ENCODE data around the gene RTN4RL1. TPM values are rescaled to one million over a fixed set of nuclear protein-coding genes. Genes with fewer than 3 reads are reported as not detected.

RTN4RL1 gene
- total RNA-seq, 1 donor from 2014 or later = not detected

GRCh38 chr17:2041561-2042389, 16.6 kb upstream of the RTN4RL1 start, which contains the start of gene OVCA2:
Gene OVCA2, plus strand, starts transcription at chr17:2042022. Its CDS starts 26 bp downstream, at chr17:2042048.
- CTCF ChIA-PET = interaction anchor here (1.1 to 1.4 kb wide), 2 partner anchors 203 to 325 kb away, joined by 4 to 7 read pairs; no protein-coding TSS in a partner anchor
- H3K4me1 Mint-ChIP-seq = peaks cover 24% of the 10 kb centered on the region

GRCh38 chr17:2040942-2041560, 15.9 kb upstream of the RTN4RL1 start:
- H3K27ac Mint-ChIP-seq = peak overlapping the region; percentile 87
- POLR2A ChIA-PET = interaction anchor here (1.2 to 1.5 kb wide), 2 partner anchors 8 to 16 kb away, joined by 3 read pairs; partner anchors contain the start of gene RTN4RL1
- H3K4me3 Mint-ChIP-seq = peak overlapping the region; percentile 90
- intact Hi-C loops (cut with micrococcal nuclease) = loop anchor here (1.0 to 5.0 kb wide), 5 partner anchors 11 to 374 kb away; partner anchors contain the start of genes DPH1 and RTN4RL1
- no peak for ATAC-seq (ENCODE audit: low read depth)
- peaks cover 24% of the 10 kb centered on the region for H3K4me1 Mint-ChIP-seq
- no peak for DNase-seq
- TF ChIP-seq CTCF (IDR thresholded peaks at IDR 0.05) = no peak
- H3K9me3 Mint-ChIP-seq = no peaks in the 10 kb centered on the region
- CTCF ChIA-PET = interaction anchor here (1.1 to 1.4 kb wide), 3 partner anchors 9 to 324 kb away, joined by 4 to 7 read pairs (median 5); no protein-coding TSS in a partner anchor
- peaks cover 51% of the 10 kb centered on the region for H3K36me3 Mint-ChIP-seq (ENCODE audit: low read depth)
- no peaks in the 10 kb centered on the region for H3K27me3 Mint-ChIP-seq

More at GRCh38 chr17:2041561-2042389, 16.6 kb upstream of the RTN4RL1 start, which contains the start of gene OVCA2:
- H3K4me3 Mint-ChIP-seq = peak within 1 kb of the TSS; percentile 90
- peaks cover 44% of the 10 kb centered on the region for H3K36me3 Mint-ChIP-seq (ENCODE audit: low read depth)
- H3K9me3 Mint-ChIP-seq = no peaks in the 10 kb centered on the region
- DNase-seq (peak; percentile 97), ATAC-seq (ENCODE audit: low read depth) (peak; percentile 90)
- POLR2A ChIA-PET = interaction anchor here (1.2 to 1.5 kb wide), 2 partner anchors 9 to 17 kb away, joined by 3 read pairs; partner anchors contain the start of gene RTN4RL1
- TF ChIP-seq CTCF (IDR thresholded peaks at IDR 0.05) = no peak
- H3K27me3 Mint-ChIP-seq = no peaks in the 10 kb centered on the region
- H3K27ac Mint-ChIP-seq = peak within 1 kb of the TSS; percentile 87
- intact Hi-C loops (cut with micrococcal nuclease) = loop anchor here (1.0 to 5.0 kb wide), 6 partner anchors 11 to 374 kb away; partner anchors contain the start of genes DPH1 and RTN4RL1

- H3K27me3 Mint-ChIP-seq = no peaks in the 10 kb centered on the region
- no peak for TF ChIP-seq CTCF (IDR thresholded peaks at IDR 0.05)
- no peak for DNase-seq
- H3K4me1 Mint-ChIP-seq = peaks cover 24% of the 10 kb centered on the region
- intact Hi-C loops (cut with micrococcal nuclease) = loop anchor here (2.0 to 5.0 kb wide), 4 partner anchors 16 to 373 kb away; partner anchors contain the start of gene RTN4RL1
- peaks cover 55% of the 10 kb centered on the region for H3K36me3 Mint-ChIP-seq (ENCODE audit: low read depth)
- no peak overlapping the region for H3K27ac Mint-ChIP-seq
- no peaks in the 10 kb centered on the region for H3K9me3 Mint-ChIP-seq
- no peak for ATAC-seq (ENCODE audit: low read depth)
- POLR2A ChIA-PET = interaction anchor here (1.2 kb wide), 1 partner anchor 15 kb away, joined by 3 read pairs; the partner anchor contains the start of gene RTN4RL1
- CTCF ChIA-PET = interaction anchor here (1.2 kb wide), 1 partner anchor 8 kb away, joined by 5 read pairs; no protein-coding TSS in a partner anchor
- H3K4me3 Mint-ChIP-seq = no peak overlapping the region
Observed at GRCh38 chr17:2040219-2040827, 15.2 kb upstream of the RTN4RL1 start.

GRCh38 chr17:2037155-2037554, 12.0 kb upstream of the RTN4RL1 start:
- Mint-ChIP-seq H3K27me3 (no peaks in the 10 kb centered on the region), H3K9me3 (no peaks in the 10 kb centered on the region), H3K4me3 (no peak overlapping the region), H3K27ac (no peak overlapping the region), H3K4me1 (peaks cover 22% of the 10 kb centered on the region), H3K36me3 (ENCODE audit: low read depth) (peaks cover 48% of the 10 kb centered on the region)
- ChIA-PET POLR2A (no interaction called here), CTCF (no interaction called here)
- DNase-seq (no peak), ATAC-seq (ENCODE audit: low read depth) (no peak)
- intact Hi-C loops (cut with micrococcal nuclease) = loop anchor here (10.0 kb wide), 1 partner anchor 392 kb away; the partner anchor contains the start of genes RILP and SCARF1
- no peak for TF ChIP-seq CTCF (IDR thresholded peaks at IDR 0.05)

Measured in activated B cell treated with CpG ODN at 0.5 μM for 24 hours (primary cell).